Activated CD4-positive, alpha-beta memory T cell treated with anti-CD3 and anti-CD28 coated beads for 36 hours (primary cell): ENCODE results near the gene SH3BP2. TPM values are rescaled to one million over a fixed set of nuclear protein-coding genes. Genes with fewer than 3 reads are reported as not detected.
"Not testable (repeated sequence)": the region's sequence is repeated elsewhere in the genome, so short reads cannot be mapped to it uniquely, and the experiment has no call there.

Source experiments
- CTCF ChIA-PET: fragments of 350-600 bp; sonication (Branson Sonifier 250); formaldehyde crosslinking; loops from one replicate; lab custom pipeline; 2021; ENCODE audit warnings: antibody characterized with exemption, inconsistent platforms; lab: Charles Lee
- POLR2A ChIA-PET: fragments of 350-600 bp; sonication (Branson Sonifier 250); formaldehyde crosslinking; loops from one replicate; lab custom pipeline; 2021; ENCODE audit warnings: antibody characterized with exemption; lab: Charles Lee
- DNase-seq: peaks from one replicate; pipeline ENCODE4 v3.0.0-alpha.2; 2020
- H3K27ac Mint-ChIP-seq: one replicate; pipeline ENCODE4 v1.8.0; 2021; ENCODE audit warnings: mixed read lengths
- H3K27me3 Mint-ChIP-seq: one replicate; pipeline ENCODE4 v1.8.0; 2021; ENCODE audit warnings: mixed read lengths
- H3K36me3 Mint-ChIP-seq: one replicate; pipeline ENCODE4 v1.8.0; 2021; ENCODE audit warnings: mixed read lengths
- H3K4me1 Mint-ChIP-seq: one replicate; pipeline ENCODE4 v1.8.0; 2021; ENCODE audit warnings: low read depth, mixed read lengths
- H3K4me3 Mint-ChIP-seq: one replicate; pipeline ENCODE4 v1.8.0; 2021; ENCODE audit warnings: mild to moderate bottlenecking, mixed read lengths
- H3K9me3 Mint-ChIP-seq: one replicate; pipeline ENCODE4 v1.8.0; 2021; ENCODE audit warnings: mixed read lengths
- intact Hi-C: fragments of 100-400 bp; cut with micrococcal nuclease; formaldehyde crosslinking; loops from one replicate; pipeline ENCODE4 v1.15.1; 2023
- total RNA-seq, 2 experiments: library from RNA; stranded (reverse); gene quantifications; one replicate each; pipeline ENCODE4 v1.2.3, GENCODE V29; 2021

SH3BP2 gene
- total RNA-seq, 2 experiments from 2014 or later: 55.9 to 62.8 TPM

GRCh38 chr4:2754848-2755819 lies 37.8 kb upstream of the SH3BP2 start:
- H3K4me1 Mint-ChIP-seq: peaks cover 46% of the 10 kb centered on the region
- H3K36me3 Mint-ChIP-seq: peaks cover 18% of the 10 kb centered on the region
- CTCF ChIA-PET: interaction anchor here (0.7 to 1.5 kb wide), 3 partner anchors 8 to 98 kb away, joined by 3 to 4 read pairs (median 3); no protein-coding TSS in a partner anchor
- POLR2A ChIA-PET: interaction anchor here (0.6 to 1.7 kb wide), 3 partner anchors 9 to 286 kb away, joined by 3 to 28 read pairs (median 6); partner anchors contain the start of gene RNF4
- H3K9me3 Mint-ChIP-seq: no peaks in the 10 kb centered on the region
- H3K4me3 Mint-ChIP-seq: peak overlapping the region; percentile 84
- H3K27me3 Mint-ChIP-seq: no peaks in the 10 kb centered on the region
- intact Hi-C loops: no loop called here
- H3K27ac Mint-ChIP-seq: peak overlapping the region; percentile 84
- DNase-seq: no peak

GRCh38 chr4:2755821-2756690 lies 36.8 kb upstream of the SH3BP2 start, which contains the start of gene TNIP2:
Gene TNIP2 (minus strand): TSS chr4:2756336. CDS start chr4:2756289, 47 bp downstream.
- DNase-seq: peak; percentile 86
- no peaks in the 10 kb centered on the region for H3K27me3 Mint-ChIP-seq
- ChIA-PET POLR2A (interaction anchor here (0.5 to 1.7 kb wide), 4 partner anchors 10 to 287 kb away, joined by 3 to 28 read pairs (median 4); partner anchors contain the start of gene RNF4), CTCF (interaction anchor here (0.7 to 1.5 kb wide), 4 partner anchors 9 to 198 kb away, joined by 3 to 4 read pairs (median 4); no protein-coding TSS in a partner anchor)
- H3K4me3 Mint-ChIP-seq: peak within 1 kb of the TSS; percentile 84
- peaks cover 15% of the 10 kb centered on the region for H3K36me3 Mint-ChIP-seq
- no peaks in the 10 kb centered on the region for H3K9me3 Mint-ChIP-seq
- peaks cover 41% of the 10 kb centered on the region for H3K4me1 Mint-ChIP-seq
- peak within 1 kb of the TSS; percentile 84 for H3K27ac Mint-ChIP-seq
- intact Hi-C loops: loop anchor here (1.0 kb wide), 2 partner anchors 10 to 220 kb away; partner anchors contain the start of gene FAM193A

GRCh38 chr4:2756691-2757350 lies 36.1 kb upstream of the SH3BP2 start:
- Mint-ChIP-seq H3K4me3 (peak overlapping the region; percentile 66), H3K4me1 (peaks cover 35% of the 10 kb centered on the region), H3K27me3 (no peaks in the 10 kb centered on the region), H3K27ac (peak overlapping the region; percentile 45), H3K36me3 (peaks cover 15% of the 10 kb centered on the region), H3K9me3 (no peaks in the 10 kb centered on the region)
- CTCF ChIA-PET: interaction anchor here (0.6 to 1.5 kb wide), 3 partner anchors 10 to 281 kb away, joined by 3 to 4 read pairs (median 3); no protein-coding TSS in a partner anchor
- intact Hi-C loops: loop anchor here (1.0 kb wide), 2 partner anchors 11 to 221 kb away; partner anchors contain the start of gene FAM193A
- DNase-seq: no peak
- POLR2A ChIA-PET: interaction anchor here (0.5 to 1.7 kb wide), 2 partner anchors 10 to 44 kb away, joined by 3 to 28 read pairs; no protein-coding TSS in a partner anchor

- intact Hi-C loops: no loop called here
- DNase-seq: no peak
- CTCF ChIA-PET: interaction anchor here (0.6 to 1.4 kb wide), 2 partner anchors 197 to 281 kb away, joined by 3 to 4 read pairs; no protein-coding TSS in a partner anchor
- peak overlapping the region; percentile 33 for H3K27ac Mint-ChIP-seq
- H3K36me3 Mint-ChIP-seq: peaks cover 13% of the 10 kb centered on the region
- POLR2A ChIA-PET: no interaction called here
- peaks cover 31% of the 10 kb centered on the region for H3K4me1 Mint-ChIP-seq
- H3K9me3 Mint-ChIP-seq: no peaks in the 10 kb centered on the region
- H3K27me3 Mint-ChIP-seq: no peaks in the 10 kb centered on the region
- H3K4me3 Mint-ChIP-seq: peak overlapping the region; percentile 23
Measured at GRCh38 chr4:2757426-2757825, 35.5 kb upstream of the SH3BP2 start.

GRCh38 chr4:2761035-2761923 lies 31.6 kb upstream of the SH3BP2 start:
- intact Hi-C loops: loop anchor here (5.0 to 10.0 kb wide), 2 partner anchors 36 to 284 kb away; no protein-coding TSS in a partner anchor
- Mint-ChIP-seq H3K27ac (no peak overlapping the region), H3K36me3 (no peaks in the 10 kb centered on the region), H3K27me3 (no peaks in the 10 kb centered on the region), H3K4me3 (no peak overlapping the region), H3K4me1 (peaks cover 9% of the 10 kb centered on the region), H3K9me3 (no peaks in the 10 kb centered on the region)
- POLR2A ChIA-PET: interaction anchor here (1.7 to 2.0 kb wide), 2 partner anchors 11 to 175 kb away, joined by 5 to 8 read pairs; no protein-coding TSS in a partner anchor
- peak; percentile 51 for DNase-seq
- CTCF ChIA-PET: no interaction called here

- Mint-ChIP-seq H3K27ac (no peak overlapping the region), H3K27me3 (no peaks in the 10 kb centered on the region), H3K4me3 (no peak overlapping the region), H3K4me1 (peaks cover 5% of the 10 kb centered on the region), H3K9me3 (no peaks in the 10 kb centered on the region), H3K36me3 (no peaks in the 10 kb centered on the region)
- intact Hi-C loops: loop anchor here (5.0 to 10.0 kb wide), 2 partner anchors 35 to 283 kb away; no protein-coding TSS in a partner anchor
- POLR2A ChIA-PET: interaction anchor here (2.0 kb wide), 1 partner anchor 11 kb away, joined by 5 read pairs; no protein-coding TSS in a partner anchor
- CTCF ChIA-PET: interaction anchor here (0.5 to 1.0 kb wide), 2 partner anchors 12 to 192 kb away, joined by 4 read pairs; no protein-coding TSS in a partner anchor
- DNase-seq: no peak
Measured at GRCh38 chr4:2762048-2762447, 30.8 kb upstream of the SH3BP2 start.

GRCh38 chr4:2762486-2763370 lies 30.2 kb upstream of the SH3BP2 start:
- intact Hi-C loops: loop anchor here (5.0 to 10.0 kb wide), 2 partner anchors 35 to 282 kb away; no protein-coding TSS in a partner anchor
- H3K4me3 Mint-ChIP-seq, DNase-seq, H3K9me3 Mint-ChIP-seq, H3K27me3 Mint-ChIP-seq, H3K36me3 Mint-ChIP-seq, H3K27ac Mint-ChIP-seq, H3K4me1 Mint-ChIP-seq: not testable (repeated sequence)
- ChIA-PET CTCF (interaction anchor here (0.5 to 2.7 kb wide), 20 partner anchors 11 to 216 kb away, joined by 3 to 20 read pairs (median 4); partner anchors contain the start of genes GRK4 and NOP14), POLR2A (interaction anchor here (1.0 kb wide), 1 partner anchor 201 kb away, joined by 5 read pairs; the partner anchor contains the start of genes GRK4 and NOP14)

- Mint-ChIP-seq H3K4me3 (peak overlapping the region; percentile 56), H3K4me1 (peaks cover 5% of the 10 kb centered on the region), H3K36me3 (no peaks in the 10 kb centered on the region), H3K9me3 (no peaks in the 10 kb centered on the region), H3K27me3 (no peaks in the 10 kb centered on the region), H3K27ac (peak overlapping the region; percentile 23)
- no peak for DNase-seq
- ChIA-PET CTCF (interaction anchor here (0.6 to 2.7 kb wide), 30 partner anchors 11 to 323 kb away, joined by 3 to 20 read pairs (median 5); partner anchors contain the start of genes GRK4 and NOP14), POLR2A (interaction anchor here (1.0 to 1.7 kb wide), 4 partner anchors 17 to 200 kb away, joined by 5 to 7 read pairs (median 5); partner anchors contain the start of genes GRK4 and NOP14)
- intact Hi-C loops: loop anchor here (5.0 to 10.0 kb wide), 2 partner anchors 34 to 281 kb away; no protein-coding TSS in a partner anchor
Measured at GRCh38 chr4:2763511-2763967, 29.3 kb upstream of the SH3BP2 start.
